GM21367 (cell line): ENCODE measurements around the gene TVP23C.
"Not testable (repeated sequence)": the region's sequence is repeated elsewhere in the genome, so short reads cannot be mapped to it uniquely, and the experiment has no call there.

Experiments used
- ATAC-seq: cut with Tn5 transposase; IDR thresholded peaks from one replicate; pipeline ENCODE4 v1.9.1; 2021; ENCODE audit not compliant: unreplicated experiment

The TVP23C gene

GRCh38 chr17:15526292-15527218, 36.7 kb downstream of the TVP23C start:
- ATAC-seq, result peak; percentile 47

DNA sequence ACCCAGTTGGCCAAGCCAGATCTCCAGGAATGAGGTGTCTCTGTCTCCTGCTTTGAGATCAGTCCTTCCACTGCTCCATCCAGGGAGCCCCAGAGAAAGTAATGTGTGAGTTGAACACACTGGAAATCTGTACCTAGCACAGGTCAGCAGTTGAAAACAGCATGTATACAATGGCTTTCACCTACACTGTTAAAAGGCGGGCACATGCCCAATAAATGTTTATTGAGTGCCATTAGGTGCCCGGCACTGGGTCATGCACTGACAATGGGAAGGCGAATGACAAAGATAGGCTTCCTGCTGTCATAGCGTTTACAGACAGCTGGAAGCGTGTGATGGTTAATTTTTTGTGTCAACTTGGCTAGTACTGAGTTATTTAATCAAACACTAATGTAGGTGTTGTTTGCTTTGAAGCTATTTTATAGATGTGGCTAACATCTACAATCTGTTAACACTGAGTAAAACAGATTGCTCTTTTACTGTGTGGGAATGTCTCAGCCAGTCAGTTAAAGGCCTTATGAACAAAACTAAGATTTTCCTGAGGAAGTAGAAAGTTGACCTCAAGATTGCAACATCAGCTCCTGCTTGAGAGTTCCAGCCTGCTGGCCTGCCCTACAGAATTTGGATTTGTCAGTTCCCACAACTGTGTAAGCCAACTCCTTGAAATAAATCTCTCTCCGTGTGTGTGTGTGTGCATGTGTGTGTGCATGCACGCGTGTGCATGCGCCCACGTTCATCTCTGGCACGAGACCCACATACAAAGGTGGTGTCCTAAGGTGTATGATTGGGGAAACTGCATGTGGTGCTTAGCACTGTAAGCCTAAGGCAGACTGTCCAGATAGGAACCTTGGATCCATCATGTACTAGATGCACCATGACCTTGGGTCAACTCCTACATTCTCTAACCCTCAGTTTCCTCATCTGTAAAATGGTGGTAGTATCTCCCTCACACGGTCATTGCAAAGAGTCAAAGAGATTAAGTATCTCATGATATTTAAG, 38.0 kb downstream of the TVP23C start:
- not testable (repeated sequence) for ATAC-seq

GRCh38 chr17:15516150-15516549, 47.1 kb downstream of the TVP23C start:
- no peak for ATAC-seq

DNA sequence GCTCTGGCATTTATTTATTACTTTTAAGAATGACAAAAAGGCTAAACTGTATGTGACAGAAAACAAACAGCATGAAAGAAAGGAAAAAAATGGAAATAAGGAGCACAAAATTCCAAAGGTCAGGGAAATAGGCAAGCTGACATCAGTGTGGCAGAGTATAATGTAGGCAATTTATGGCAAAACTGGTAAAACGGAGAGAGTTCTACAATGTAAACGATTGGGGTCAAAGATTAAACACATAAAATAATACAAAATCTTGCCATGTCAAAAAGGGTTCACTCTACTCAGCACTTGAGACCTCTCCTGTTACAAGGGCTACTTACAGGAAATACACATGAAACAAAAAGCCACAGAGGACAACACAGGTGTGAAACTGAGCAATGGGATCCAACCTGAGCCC, 48.8 kb downstream of the TVP23C start:
- no peak for ATAC-seq

GRCh38 chr17:15513856-15514459, 49.3 kb downstream of the TVP23C start:
- no peak for ATAC-seq

- no peak for ATAC-seq
Observed at GRCh38 chr17:15513058-15513791, 50.1 kb downstream of the TVP23C start.

DNA sequence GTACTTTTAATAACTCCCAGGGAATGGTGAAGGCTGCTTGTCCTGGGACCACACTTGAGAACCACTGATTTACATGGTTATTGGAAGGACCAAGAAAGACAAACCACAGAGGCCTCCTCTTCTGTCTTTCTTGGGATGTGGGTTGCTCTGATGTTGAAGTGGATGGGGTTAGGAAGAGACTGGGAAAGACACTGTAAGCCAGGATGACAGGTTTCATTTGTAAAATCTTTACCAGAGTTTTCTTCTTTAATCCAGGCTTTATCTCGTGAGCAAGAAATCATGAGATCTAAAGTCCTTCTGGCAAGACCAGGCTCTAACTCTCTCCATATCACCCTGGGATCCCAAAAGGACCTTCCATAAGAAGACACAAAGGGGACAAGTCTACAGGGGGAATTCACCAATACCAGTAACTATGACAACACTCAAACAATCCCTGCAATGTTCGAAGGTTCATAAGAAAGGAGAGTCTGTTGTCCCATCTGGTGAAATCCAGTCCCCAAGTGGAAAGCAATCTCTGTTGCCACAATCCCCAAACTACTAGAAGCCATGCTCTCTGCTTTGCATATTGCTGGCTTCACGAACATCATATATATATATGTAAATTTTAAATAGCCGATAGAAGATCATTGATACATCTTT, 51.1 kb downstream of the TVP23C start:
- ATAC-seq, result no peak

DNA sequence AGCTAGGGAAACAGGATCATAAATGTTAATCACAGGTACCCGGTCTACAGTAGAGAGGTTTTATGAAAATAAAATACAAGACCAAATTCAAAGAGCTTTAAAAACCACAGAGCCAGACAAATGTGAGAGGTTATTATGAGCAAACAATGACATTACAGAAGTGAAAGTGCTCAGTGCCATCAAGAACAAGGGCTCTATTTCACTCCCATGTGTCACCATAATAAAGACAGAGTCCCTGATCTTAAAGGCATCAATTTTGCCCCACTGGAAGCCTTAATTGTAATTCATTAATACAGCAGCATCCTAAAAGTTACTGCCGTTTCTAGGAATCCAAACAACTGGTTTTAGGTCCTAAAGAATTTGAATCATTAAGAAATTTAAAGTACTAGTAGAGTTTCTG, 52.1 kb downstream of the TVP23C start:
- no peak for ATAC-seq

- ATAC-seq, result no peak
Observed at GRCh38 chr17:15510361-15510760, 52.9 kb downstream of the TVP23C start.

DNA sequence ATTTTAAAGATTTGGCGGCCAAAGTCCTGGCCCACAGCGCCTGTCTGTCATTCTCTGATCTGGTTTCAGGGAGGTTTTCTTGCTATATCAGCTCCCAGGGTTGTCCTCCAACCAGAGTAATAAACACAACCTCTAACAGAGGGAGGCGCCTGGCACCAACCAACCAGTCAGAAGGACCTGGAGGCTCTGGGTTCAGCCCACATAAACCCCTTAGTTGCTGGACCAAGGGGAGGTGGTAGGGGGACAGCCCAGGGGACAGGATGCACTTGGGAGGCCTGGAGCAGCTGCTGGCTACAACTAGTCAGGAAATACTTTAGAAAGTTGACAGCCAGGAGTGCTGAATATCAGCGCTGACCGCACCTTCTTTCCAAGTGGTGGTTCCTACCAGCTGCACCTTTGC, 54.2 kb downstream of the TVP23C start:
- no peak for ATAC-seq

DNA sequence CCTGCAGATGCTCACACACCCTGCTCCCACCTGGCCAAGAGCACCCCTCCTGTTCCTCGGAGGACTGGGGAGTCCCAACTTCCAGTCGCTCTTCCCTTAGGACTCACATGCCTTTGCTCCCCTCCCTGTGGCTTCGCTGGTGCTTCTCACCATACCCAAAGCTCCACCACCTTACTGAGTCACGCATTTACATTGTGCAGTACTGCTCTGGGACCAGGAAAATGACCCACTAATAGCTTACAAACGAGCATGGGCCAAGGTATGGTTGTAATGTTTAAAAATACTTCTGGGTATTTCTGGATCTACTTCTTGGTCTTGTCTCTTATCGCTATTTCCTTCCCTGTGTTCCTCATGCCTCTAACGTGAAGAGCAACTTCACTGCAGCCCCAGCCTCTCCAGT, 54.8 kb downstream of the TVP23C start:
- ATAC-seq, result no peak

- ATAC-seq, result no peak
Observed at GRCh38 chr17:15507896-15508295, 55.4 kb downstream of the TVP23C start.

DNA sequence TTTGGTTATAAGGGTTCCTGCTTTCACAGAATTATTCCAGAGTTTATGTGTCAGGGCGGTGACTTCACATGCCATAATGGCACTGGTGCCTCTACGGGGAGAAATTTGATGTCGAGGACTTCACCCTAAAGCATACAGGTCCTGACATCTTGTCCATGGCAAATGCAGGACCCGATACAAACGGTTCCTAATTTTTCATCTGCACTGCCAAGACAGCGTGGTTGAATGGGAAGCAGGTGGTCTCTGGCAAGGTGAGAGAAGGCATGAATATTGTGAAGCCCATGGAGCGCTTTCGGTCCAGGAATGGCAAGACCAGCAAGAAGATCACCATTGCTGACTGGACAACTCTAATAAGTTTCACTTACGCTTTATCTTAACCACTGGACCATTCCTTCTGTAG, 56.3 kb downstream of the TVP23C start:
- ATAC-seq, result no peak

DNA sequence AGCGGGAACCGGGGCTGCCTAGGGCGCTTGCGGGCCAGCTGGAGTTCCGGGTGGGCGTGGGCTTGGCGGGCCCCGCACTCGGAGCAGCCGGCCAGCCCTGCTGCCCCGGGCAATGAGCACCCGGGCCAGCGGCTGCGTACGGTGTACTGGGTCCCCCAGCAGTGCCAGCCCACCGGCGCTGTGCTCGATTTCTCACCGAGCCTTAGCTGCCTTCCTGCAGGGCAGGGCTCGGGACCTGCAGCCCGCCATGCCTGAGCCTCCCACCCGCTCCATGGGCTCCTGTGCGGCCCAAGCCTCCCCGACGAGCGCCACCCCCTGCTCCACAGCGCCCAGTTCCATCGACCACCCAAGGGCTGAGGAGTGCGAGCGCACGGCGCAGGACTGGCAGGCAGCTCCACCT, 57.6 kb downstream of the TVP23C start:
- ATAC-seq, result not testable (repeated sequence)

DNA sequence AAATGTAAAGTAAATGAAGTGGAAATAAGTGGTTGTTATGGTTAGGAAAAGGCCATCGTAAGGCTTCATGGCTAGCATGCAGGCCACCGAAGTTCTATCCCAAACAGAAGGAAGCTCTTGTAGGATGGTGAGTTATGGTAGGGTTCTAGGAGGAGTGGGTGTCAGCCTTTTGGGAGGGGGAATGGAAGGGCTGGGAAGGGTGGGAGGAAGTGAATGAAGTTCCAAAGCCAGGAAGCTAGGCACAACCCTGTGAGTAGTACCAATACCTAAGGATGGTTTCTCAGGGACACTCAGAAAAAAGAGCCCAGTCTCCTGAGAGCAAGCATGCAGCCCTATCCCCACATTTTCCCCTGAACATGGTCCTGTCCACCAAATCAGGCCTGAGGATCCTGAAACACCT, 59.6 kb downstream of the TVP23C start:
- no peak for ATAC-seq

DNA sequence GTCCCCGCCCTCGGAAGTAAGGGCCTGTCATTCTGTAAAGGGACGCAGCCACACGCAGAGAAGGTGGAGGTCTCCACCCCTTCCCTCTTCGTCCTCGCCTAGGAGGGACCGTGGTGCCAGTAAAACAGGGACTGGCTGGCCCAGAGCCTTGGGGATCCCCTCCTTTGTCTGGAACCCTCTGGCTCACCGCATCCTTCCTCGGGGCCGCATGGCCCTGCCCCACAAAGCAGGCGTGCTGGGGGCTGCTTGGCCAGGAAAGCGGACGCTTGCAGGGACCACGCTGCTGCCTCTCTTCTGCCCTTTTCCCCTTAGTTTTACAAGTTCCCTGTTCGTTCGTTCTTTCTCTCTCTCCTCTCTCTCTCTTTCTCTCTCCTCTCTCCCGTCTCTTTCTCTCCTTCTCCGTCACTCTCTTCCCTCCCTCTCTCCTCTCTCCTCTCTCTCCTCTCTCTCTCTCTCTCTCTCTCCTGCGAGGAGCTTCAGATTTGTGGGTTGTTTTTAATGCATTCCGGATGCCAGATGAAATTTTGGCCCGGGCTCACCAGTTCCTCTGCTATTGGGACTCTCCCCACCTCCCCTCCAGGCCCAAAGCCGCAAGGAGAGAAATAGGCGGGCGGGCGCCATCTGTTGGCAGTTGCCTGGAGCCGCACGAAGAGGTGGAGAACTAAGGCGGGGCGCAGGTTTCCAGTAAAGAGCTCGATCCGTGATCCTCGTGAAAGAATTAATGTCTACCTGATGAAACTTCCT, 60.7 kb downstream of the TVP23C start:
- ATAC-seq, result peak; percentile 54

DNA sequence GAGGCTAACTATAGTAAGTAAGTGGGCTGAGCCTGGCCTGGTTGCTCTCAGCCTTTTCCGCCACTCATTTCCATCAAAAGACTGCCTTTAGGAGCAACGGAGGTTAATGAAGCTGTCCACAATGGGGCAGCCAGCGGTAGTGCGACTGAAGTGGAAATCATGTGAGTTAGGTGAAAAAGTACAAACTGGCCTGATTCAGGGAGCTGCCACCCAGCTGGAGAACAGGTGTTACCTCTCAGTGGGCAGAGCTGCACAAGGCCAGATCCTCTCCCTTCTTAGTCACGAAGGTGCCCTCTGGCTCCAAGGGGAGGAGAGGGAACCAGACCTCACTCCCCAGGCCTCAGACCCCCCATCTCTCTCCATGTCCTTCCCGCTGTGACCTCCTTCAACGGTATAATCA, 61.5 kb downstream of the TVP23C start:
- no peak for ATAC-seq

DNA sequence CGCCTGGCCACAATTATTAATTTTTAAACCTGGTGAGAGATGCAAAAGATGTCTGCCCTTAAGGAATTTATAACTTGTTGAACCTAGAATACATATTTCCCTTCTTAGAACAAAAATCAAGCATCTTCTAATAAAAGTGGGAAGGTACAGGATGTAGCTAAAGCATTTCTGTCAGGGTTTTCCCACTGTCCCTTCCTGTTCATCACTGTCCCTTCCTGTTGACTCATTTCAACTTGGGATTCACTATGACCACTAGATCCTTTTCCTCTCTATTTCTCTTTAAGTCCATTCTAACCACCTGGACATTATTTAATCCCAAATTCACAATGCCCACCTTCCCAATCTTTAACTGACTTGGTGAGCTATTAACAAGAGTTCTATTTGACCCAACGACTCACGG, 62.0 kb downstream of the TVP23C start:
- no peak for ATAC-seq

DNA sequence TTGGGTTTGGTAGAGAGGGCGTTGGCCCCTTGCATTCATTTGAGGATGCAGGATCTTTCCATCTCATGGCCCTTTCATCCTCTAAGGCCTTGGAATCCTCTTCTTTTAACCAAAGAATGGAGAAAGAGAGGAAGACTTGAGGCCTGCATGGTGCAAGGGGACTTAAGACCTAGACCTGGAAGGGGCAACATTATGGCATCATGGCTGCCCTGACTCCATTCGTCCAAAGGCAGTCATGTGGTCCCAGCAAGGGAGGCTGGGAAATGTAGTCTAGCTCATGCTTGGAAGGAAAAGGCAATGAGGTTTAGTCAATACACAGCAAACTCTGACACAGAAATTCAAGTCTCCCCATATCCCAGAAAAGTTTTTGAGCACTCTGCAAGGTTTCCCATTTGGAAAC, 65.2 kb downstream of the TVP23C start:
- no peak for ATAC-seq
